Stimulated activated CD4-positive, alpha-beta T cell treated with anti-CD3 and anti-CD28 coated beads, Interleukin-4, amount 100 ng/mL, for 48 hours (primary cell): Measurements from ENCODE around the gene PPM1F.

Experiments used
- DNase-seq, 2 donors: peaks; one replicate each; pipeline ENCODE4 v3.0.0-alpha.2; 2020; ENCODE audit warnings: low read depth in 2 of 2

Gene PPM1F

GRCh38 chr22:21960200-21961126 is 7.8 kb upstream of the PPM1F start:
- no peak for DNase-seq

GRCh38 chr22:21959274-21960074 is 6.8 kb upstream of the PPM1F start:
- DNase-seq: no peak

DNA sequence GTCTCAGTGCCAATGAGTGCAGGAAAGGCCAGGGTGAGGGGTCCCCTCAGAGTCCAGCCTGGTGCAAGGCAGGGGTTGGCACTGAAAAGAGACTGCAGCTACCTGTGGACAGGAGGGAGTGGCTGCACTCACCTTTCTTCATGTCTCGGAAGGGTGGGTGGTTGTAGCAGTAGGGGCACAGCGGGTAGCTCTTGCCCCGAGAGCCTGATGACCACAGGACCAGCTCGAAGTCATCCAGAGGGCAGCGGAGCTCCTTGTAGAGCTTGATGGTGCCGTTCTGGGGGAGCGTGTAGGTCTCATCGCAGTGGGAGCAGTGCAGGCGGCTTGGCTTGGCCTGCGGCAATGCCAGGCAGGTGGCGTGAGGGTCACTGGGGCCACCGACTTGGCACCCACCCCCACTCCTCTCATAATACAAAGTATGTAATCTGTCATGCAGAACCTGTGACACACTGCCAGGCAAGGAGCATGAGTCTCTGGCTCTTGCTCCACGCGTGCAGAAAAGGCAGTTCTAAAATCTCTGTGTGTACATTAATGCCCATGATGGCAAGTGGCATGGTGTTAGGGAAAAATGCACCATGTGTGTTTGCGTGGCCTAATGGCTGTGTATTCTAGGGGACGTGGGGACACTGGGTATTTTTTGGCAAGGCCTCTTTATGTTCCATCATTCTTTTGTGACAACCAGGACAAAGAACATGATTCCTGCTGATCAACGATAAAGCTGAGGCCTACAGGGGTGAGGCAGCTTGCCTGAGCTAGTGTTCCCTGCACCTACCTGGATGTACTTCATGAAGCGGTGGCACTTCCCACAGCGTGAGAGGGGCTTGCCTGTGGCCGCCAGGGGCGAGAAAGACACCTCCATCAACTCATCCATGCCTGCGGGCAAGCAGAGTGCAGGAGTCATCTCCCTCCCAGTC is 6.0 kb upstream of the PPM1F start:
- DNase-seq: no peak

GRCh38 chr22:21951931-21952465 is 650 bp downstream of the PPM1F start:
- no peak for DNase-seq

DNA sequence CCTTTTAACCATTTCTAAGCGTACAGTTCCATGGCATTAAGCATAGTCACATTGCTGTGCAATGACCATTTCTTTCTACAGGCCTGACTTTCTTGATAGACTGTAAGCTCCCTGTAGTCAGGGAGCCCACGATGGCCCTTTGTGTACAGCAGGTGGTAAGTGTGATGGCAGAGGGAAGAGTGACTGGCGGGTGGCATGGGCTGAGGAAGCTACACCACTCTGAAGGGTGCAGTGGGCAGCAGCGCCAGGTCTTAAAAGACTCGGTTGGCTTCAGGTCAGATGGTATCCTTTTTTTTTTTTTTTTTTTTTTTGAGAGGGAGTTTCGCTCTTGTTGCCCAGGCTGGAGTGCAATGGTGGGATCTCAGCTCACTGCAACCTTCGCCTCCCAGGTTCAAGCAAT is 1.6 kb downstream of the PPM1F start:
- no peak for DNase-seq

GRCh38 chr22:21949948-21950347 is 2.7 kb downstream of the PPM1F start:
- DNase-seq: no peak

DNA sequence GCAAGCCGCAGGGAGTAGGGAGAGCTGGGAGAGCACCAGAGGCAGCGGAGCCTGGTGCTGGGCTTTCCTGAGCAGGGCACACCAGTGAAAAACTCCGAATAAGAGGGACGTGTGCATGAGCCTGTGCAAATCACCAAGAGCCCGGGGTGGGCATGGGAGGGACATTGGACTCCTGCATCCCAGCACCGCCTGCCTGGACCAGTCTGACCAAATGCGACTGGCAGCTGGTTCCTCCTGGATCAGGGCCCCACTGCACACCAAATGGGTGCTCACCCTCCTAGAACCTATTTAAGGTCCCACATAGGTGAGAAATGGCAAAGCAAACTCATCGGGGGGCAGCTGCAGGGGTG is 3.1 kb downstream of the PPM1F start:
- no peak for DNase-seq

- DNase-seq: no peak
These were observed 3.7 kb downstream of the PPM1F start for GRCh38 chr22:21948824-21949568.

DNA sequence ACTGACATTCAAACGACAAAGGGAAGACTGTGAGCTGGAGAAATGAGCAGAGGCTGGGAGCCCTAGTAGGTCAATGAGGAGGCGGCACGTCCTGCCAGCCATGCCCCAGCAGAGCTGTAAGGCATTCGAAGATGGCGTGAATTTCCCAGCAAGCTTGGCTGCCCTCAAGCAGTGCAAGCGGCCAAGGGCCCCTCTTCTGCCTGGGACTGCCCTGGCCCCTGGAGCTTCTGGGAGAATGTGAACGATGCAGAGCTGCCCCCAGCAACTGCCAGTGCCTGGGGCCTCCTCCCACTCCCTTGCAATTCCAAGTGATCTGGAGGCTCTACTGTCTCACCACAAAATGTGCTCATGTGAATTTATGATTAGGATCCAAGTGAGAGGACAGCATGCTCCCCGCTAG is 4.3 kb downstream of the PPM1F start:
- no peak for DNase-seq

DNA sequence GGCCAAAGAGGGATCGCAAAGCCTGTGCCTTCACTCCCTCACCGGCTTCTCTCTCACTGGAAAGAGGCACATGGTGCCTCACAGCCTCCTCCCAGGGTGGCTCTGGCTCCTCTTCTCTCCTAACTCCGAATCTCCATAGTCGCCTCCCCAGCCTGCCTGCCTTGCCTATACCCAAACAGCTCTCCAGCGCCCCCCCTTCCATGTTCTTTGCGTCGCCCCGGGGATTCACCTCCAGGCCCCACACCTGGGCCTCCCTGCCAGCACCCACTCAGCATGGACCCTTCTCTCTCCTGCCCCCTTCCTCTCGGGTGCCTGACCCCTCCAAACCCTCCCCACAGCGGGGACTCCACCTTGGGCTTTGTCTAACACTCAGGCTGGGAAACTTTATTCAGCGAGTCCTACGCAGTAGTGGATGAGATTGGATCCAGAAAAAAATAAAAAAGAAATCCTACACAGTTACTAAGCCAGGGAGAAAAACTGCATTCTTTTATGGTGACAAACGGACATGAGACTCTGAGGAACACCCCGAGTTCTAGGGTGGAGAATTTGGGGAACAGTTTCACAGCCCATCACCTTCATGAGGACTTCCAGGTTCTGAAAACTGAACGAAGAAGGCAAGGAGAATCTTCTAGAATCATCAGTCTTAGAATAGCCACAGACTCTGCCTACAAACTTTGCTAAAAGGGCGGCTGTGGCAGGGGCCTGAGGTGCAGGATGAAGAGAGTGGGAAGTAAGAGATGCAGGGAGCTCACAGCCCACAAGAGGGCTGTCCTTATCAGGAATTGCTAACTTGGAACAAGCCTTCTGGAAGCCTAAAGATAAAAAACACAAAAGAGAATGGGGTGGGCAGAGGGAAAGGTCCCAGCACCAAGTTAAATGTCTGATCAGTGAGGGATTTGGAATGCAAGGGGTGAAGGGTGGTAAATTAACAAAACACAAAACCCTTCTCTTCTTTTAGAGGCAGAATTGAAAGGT is 5.3 kb downstream of the PPM1F start:
- no peak for DNase-seq

- no peak for DNase-seq
These were observed 6.3 kb downstream of the PPM1F start for GRCh38 chr22:21946262-21946925.

- no peak for DNase-seq
These were observed 7.0 kb downstream of the PPM1F start for GRCh38 chr22:21945453-21946261.

DNA sequence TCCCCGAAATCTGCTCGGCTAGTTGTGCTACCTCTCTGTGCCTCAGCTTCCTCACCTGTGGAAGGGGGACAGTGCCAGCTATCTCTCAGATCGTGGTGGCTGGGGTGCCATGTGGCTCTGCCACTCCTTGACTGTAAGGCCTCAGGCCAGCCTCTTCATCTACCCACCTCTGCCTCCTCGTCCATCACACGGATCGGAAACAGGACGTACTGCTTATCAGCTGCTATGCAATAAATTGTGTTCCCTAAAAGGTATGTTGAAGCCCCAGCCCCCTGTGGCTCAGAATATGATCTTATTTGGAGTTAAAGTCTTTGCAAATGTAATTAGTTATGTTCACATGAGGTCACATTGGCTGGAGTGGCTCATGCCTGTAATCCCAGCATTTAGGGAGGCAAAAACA is 7.8 kb downstream of the PPM1F start:
- no peak for DNase-seq

GRCh38 chr22:21943571-21944448 is 8.8 kb downstream of the PPM1F start:
- DNase-seq: no peak

GRCh38 chr22:21942407-21943343 is 10.0 kb downstream of the PPM1F start:
- no peak for DNase-seq

DNA sequence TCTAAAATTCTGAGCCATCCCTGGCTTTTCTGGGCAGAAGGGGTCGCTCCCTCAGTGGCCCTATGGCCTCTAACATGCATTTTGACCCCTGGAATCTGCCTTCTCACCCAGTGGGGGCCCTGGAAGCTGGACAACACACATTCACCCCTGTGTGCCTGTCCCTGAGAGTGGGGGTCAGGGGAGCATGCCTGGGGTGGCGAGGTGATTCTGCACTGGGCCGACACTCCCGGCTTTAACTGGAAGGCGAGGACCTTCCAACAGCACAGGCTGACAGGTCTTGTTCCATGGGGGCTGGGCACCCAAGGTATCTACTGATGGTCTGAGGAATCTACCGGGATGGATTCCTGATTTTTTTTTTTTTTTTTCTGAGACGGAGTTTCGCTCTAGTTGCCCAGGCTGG is 10.7 kb downstream of the PPM1F start:
- no peak for DNase-seq
